Calu3 (cell line): ENCODE results near the gene FLACC1. TPM values are rescaled to one million over a fixed set of nuclear protein-coding genes. Genes with fewer than 3 reads are reported as not detected.

Experiments used
- BruUV-seq: library from RNA; stranded (reverse); fragments of 400-500 nt; replicated peaks from 2 replicates; lab custom pipeline; 2021; lab: Mats Ljungman, UMichigan
- CTCF ChIA-PET: fragments of 300-600 bp; sonication (Branson Sonifier 250); formaldehyde crosslinking; loops from one replicate; lab custom pipeline; 2022; ENCODE audit warnings: antibody characterized with exemption; lab: Charles Lee
- DNase-seq: peaks from one replicate; pipeline ENCODE4 v3.0.0; 2022
- H3K27ac Mint-ChIP-seq: one replicate; pipeline ENCODE4 v1.8.0; 2022; ENCODE audit warnings: mixed read lengths; ENCODE audit not compliant: unreplicated experiment
- H3K27me3 Mint-ChIP-seq: one replicate; pipeline ENCODE4 v1.8.0; 2022; ENCODE audit warnings: mixed read lengths; ENCODE audit not compliant: unreplicated experiment
- H3K36me3 Mint-ChIP-seq: one replicate; pipeline ENCODE4 v1.8.0; 2022; ENCODE audit warnings: mild to moderate bottlenecking, moderate library complexity, mixed read lengths; ENCODE audit not compliant: insufficient read depth, unreplicated experiment
- H3K4me1 Mint-ChIP-seq: one replicate; pipeline ENCODE4 v1.8.0; 2022; ENCODE audit warnings: mild to moderate bottlenecking, low read depth, mixed read lengths; ENCODE audit not compliant: unreplicated experiment
- H3K4me3 Mint-ChIP-seq: one replicate; pipeline ENCODE4 v1.8.0; 2022; ENCODE audit warnings: mild to moderate bottlenecking, low read depth, moderate library complexity, mixed read lengths; ENCODE audit not compliant: unreplicated experiment
- H3K9me3 Mint-ChIP-seq: one replicate; pipeline ENCODE4 v1.8.0; 2022; ENCODE audit warnings: low read depth, mixed read lengths; ENCODE audit not compliant: unreplicated experiment
- intact Hi-C: fragments of 100-400 bp; cut with micrococcal nuclease; formaldehyde crosslinking; loops from one replicate; pipeline ENCODE4 v1.10.0; 2022; ENCODE audit not compliant: unreplicated experiment
- total RNA-seq: library from RNA; stranded (reverse); gene quantifications from 2 replicates; pipeline ENCODE4 v1.2.3, GENCODE V29; 2022
- TF ChIP-seq, protein P1 (sequence below): fragments of 200-600 bp; IDR thresholded peaks from one replicate; pipeline ENCODE4 v1.8.0; 2022; ENCODE audit warnings: antibody characterized with exemption; ENCODE audit not compliant: unreplicated experiment

The FLACC1 gene
- total RNA-seq, 1 experiment from 2014 or later = 1.2 TPM

DNA sequence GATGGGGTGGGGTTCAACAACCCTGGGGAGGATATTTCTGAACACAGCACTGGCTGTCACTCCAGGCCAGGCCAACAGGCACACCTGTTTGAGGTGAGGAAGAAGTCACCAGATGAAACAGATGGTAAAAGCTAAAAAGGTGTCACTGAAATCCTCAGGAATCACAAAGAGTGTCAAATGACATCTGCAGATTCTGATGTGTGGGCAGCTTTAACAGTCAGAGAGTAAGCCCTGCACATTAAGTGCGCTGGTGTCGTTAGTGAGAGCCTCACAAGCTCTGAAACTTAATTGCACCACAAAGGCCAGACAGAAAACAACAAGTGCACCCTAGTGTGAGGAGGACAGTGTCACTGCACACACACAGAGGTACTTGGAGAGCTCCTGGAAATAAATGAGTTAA, 13.6 kb downstream of the FLACC1 start:
- CTCF ChIA-PET = interaction anchor here (1.1 kb wide), 1 partner anchor 20 kb away, joined by 3 read pairs; no protein-coding TSS in a partner anchor
- Mint-ChIP-seq H3K4me3 (no peak overlapping the region), H3K27me3 (no peaks in the 10 kb centered on the region), H3K36me3 (no peaks in the 10 kb centered on the region), H3K27ac (no peak overlapping the region), H3K4me1 (no peaks in the 10 kb centered on the region), H3K9me3 (peaks cover 6% of the 10 kb centered on the region)
- intact Hi-C loops = no loop called here
- no peak for DNase-seq
- TF ChIP-seq, protein P1, sequence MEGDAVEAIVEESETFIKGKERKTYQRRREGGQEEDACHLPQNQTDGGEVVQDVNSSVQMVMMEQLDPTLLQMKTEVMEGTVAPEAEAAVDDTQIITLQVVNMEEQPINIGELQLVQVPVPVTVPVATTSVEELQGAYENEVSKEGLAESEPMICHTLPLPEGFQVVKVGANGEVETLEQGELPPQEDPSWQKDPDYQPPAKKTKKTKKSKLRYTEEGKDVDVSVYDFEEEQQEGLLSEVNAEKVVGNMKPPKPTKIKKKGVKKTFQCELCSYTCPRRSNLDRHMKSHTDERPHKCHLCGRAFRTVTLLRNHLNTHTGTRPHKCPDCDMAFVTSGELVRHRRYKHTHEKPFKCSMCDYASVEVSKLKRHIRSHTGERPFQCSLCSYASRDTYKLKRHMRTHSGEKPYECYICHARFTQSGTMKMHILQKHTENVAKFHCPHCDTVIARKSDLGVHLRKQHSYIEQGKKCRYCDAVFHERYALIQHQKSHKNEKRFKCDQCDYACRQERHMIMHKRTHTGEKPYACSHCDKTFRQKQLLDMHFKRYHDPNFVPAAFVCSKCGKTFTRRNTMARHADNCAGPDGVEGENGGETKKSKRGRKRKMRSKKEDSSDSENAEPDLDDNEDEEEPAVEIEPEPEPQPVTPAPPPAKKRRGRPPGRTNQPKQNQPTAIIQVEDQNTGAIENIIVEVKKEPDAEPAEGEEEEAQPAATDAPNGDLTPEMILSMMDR = no peak
- BruUV-seq = no TSS peak

- intact Hi-C loops = no loop called here
- BruUV-seq = no TSS peak
- Mint-ChIP-seq H3K27ac (no peak overlapping the region), H3K4me3 (no peak overlapping the region), H3K9me3 (peaks cover 10% of the 10 kb centered on the region), H3K27me3 (no peaks in the 10 kb centered on the region), H3K36me3 (no peaks in the 10 kb centered on the region), H3K4me1 (no peaks in the 10 kb centered on the region)
- DNase-seq = no peak
- TF ChIP-seq, protein P1 = no peak
- CTCF ChIA-PET = interaction anchor here (0.6 kb wide), 1 partner anchor 142 kb away, joined by 3 read pairs; no protein-coding TSS in a partner anchor
These were observed 14.2 kb downstream of the FLACC1 start for GRCh38 chr2:201342923-201343322.

GRCh38 chr2:201329409-201329808, 27.7 kb downstream of the FLACC1 start:
- no peak for DNase-seq
- CTCF ChIA-PET = no interaction called here
- BruUV-seq = no TSS peak
- no peaks in the 10 kb centered on the region for H3K4me1 Mint-ChIP-seq
- intact Hi-C loops = no loop called here
- H3K27ac Mint-ChIP-seq = no peak overlapping the region
- no peak overlapping the region for H3K4me3 Mint-ChIP-seq
- peaks cover 10% of the 10 kb centered on the region for H3K9me3 Mint-ChIP-seq
- TF ChIP-seq, protein P1 = no peak
- no peaks in the 10 kb centered on the region for H3K27me3 Mint-ChIP-seq
- no peaks in the 10 kb centered on the region for H3K36me3 Mint-ChIP-seq

DNA sequence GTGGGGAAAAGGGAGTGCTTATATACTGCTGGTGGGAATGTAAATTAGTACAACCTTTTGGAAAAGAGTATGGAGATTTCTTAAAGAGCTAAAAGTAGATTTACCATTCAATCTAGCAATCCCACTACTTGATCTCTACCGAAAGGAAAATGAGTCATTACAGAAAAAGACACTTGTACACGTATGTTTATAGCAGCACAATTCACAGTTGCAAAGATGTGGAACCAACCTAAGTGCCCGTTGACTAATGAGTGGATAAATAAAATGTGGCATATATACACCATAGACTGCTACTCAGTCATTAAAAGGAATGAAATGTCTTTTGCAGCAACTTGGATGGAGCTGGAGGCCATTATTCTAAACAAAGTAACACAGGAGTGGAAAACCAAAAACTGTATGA, 29.5 kb downstream of the FLACC1 start:
- CTCF ChIA-PET = interaction anchor here (0.6 kb wide), 1 partner anchor 497 kb away, joined by 3 read pairs; no protein-coding TSS in a partner anchor
- H3K4me1 Mint-ChIP-seq = no peaks in the 10 kb centered on the region
- intact Hi-C loops = no loop called here
- H3K27me3 Mint-ChIP-seq = no peaks in the 10 kb centered on the region
- DNase-seq = no peak
- TF ChIP-seq, protein P1 = no peak
- H3K9me3 Mint-ChIP-seq = peaks cover 8% of the 10 kb centered on the region
- H3K4me3 Mint-ChIP-seq = no peak overlapping the region
- H3K27ac Mint-ChIP-seq = no peak overlapping the region
- no TSS peak for BruUV-seq
- H3K36me3 Mint-ChIP-seq = no peaks in the 10 kb centered on the region
